CD4-positive, alpha-beta T cell (primary cell): ENCODE data around the gene NR2F1. TPM values are rescaled to one million over a fixed set of nuclear protein-coding genes. Genes with fewer than 3 reads are reported as not detected.

Experiments used
- ATAC-seq: fragments of 200-7000 bp; cut with Tn5 transposase; one replicate; pipeline ENCODE4 v1.10.0; 2022; ENCODE audit warnings: mild to moderate bottlenecking; ENCODE audit not compliant: poor library complexity
- CTCF ChIA-PET: fragments of 350-600 bp; sonication (Branson Sonifier 250); formaldehyde crosslinking; loops from one replicate; lab custom pipeline; 2021; ENCODE audit warnings: antibody characterized with exemption, inconsistent platforms; lab: Charles Lee
- POLR2A ChIA-PET: fragments of 350-600 bp; sonication (Branson Sonifier 250); formaldehyde crosslinking; loops from one replicate; lab custom pipeline; 2021; ENCODE audit warnings: antibody characterized with exemption, inconsistent platforms; lab: Charles Lee
- DNase-seq, 14 experiments: peaks; one replicate each; pipeline ENCODE4 v3.0.0-alpha.2; 2013 to 2020; ENCODE audit warnings: mixed read lengths in 2 of 14
- H3K27ac ChIP-seq, 2 donors: one replicate each; pipeline versions ENCODE4 v1.5.1 to v1.7.0; 2013; ENCODE audit warnings: low read length in 2 of 2, low read depth in 1 of 2, mild to moderate bottlenecking in 1 of 2
- H3K27me3 ChIP-seq, 2 experiments: 1 replicate in 1 of 2; 2 replicates in 1 of 2; pipeline versions ENCODE4 v1.6.1 to v1.7.0; 2013; ENCODE audit warnings: low read length in 2 of 2, control low read depth in 1 of 2, mild to moderate bottlenecking in 1 of 2, moderate library complexity in 1 of 2; ENCODE audit not compliant: insufficient read depth in 2 of 2, control insufficient read depth in 1 of 2
- H3K36me3 ChIP-seq: one replicate; pipeline ENCODE4 v1.6.1; 2013; ENCODE audit warnings: low read length, control low read depth; ENCODE audit not compliant: insufficient read depth
- H3K4me1 ChIP-seq: one replicate; pipeline ENCODE4 v1.6.1; 2013; ENCODE audit warnings: low read length, control low read depth; ENCODE audit not compliant: insufficient read depth
- H3K4me3 ChIP-seq: one replicate; pipeline ENCODE4 v1.5.1; 2013; ENCODE audit warnings: mild to moderate bottlenecking, low read length, moderate library complexity
- H3K9me3 ChIP-seq, 2 experiments: 1 replicate in 1 of 2; 2 replicates in 1 of 2; pipeline versions ENCODE4 v1.6.1 to v1.7.0; 2013; ENCODE audit warnings: low read length in 2 of 2, mild to moderate bottlenecking in 2 of 2, control low read depth in 1 of 2, moderate library complexity in 1 of 2; ENCODE audit not compliant: control insufficient read depth in 1 of 2, insufficient read depth in 1 of 2
- H3K27ac Mint-ChIP-seq: one replicate; pipeline ENCODE4 v1.8.0; 2020; ENCODE audit warnings: mixed read lengths
- H3K27me3 Mint-ChIP-seq: one replicate; pipeline ENCODE4 v1.8.0; 2021; ENCODE audit warnings: mixed read lengths
- H3K36me3 Mint-ChIP-seq: one replicate; pipeline ENCODE4 v1.8.0; 2021; ENCODE audit warnings: low read depth, mixed read lengths
- H3K4me1 Mint-ChIP-seq: one replicate; pipeline ENCODE4 v1.8.0; 2021; ENCODE audit warnings: low read depth, mixed read lengths
- H3K4me3 Mint-ChIP-seq: one replicate; pipeline ENCODE4 v1.8.0; 2020; ENCODE audit warnings: mild to moderate bottlenecking, mixed read lengths
- H3K9me3 Mint-ChIP-seq: one replicate; pipeline ENCODE4 v1.8.0; 2020; ENCODE audit warnings: mixed read lengths
- CTCF ChIP-seq: fragments of 200-600 bp; IDR thresholded peaks from one replicate; pipeline ENCODE4 v1.8.0; 2022; ENCODE audit warnings: antibody characterized with exemption, mild to moderate bottlenecking
- intact Hi-C, 2 experiments: fragments of 100-400 bp; cut with DNase I in 1 of 2; cut with micrococcal nuclease in 1 of 2; formaldehyde crosslinking; loops; one replicate each; pipeline versions ENCODE4 v1.15.1 to v1.9.0; 2023 to 2025; cut with DNase I, micrococcal nuclease
- total RNA-seq, 174 experiments: library from RNA in 2 of 174; stranded (reverse) in 2 of 174; gene quantifications; one replicate each; pipeline ENCODE4 v1.2.3 and lab custom pipeline; 2021 to 2026

The NR2F1 gene
- total RNA-seq, 2 experiments from 2014 or later, result not detected

DNA sequence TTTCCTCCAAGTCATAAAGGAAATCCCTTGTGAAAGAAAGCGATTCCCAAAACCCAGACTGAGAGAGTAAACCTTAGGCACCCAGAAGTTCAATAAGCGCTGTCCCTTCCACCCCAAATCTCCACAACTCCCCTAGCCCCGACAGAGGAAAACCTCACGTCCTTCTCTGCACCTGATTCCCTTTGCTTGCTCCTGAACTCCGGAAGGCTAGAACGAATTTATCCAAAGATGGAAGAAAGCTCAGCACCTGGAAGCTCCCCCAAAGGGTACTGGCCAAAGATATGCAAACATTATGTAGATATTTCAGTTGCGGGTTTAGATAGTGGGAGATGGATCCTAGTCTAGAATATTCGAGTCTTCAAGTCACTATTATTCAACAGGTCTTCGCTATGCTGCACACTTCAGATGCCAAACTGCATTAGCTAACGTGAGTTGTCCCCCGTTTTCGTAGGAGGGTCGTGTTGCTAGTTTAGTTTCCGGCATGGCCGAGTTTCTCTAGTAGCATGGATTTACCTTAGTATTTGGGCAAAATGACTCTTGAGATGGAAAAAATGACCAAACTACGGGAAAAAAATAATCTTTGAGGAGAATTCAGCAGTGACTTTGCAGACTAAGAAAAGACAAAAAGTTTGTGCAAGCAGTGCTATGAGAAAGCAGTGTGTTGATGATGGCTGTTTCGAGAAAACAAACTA is 27.7 kb downstream of the NR2F1 start:
- Mint-ChIP-seq H3K4me3 (no peak overlapping the region), H3K36me3 (no peaks in the 10 kb centered on the region), H3K27ac (no peak overlapping the region), H3K27me3 (peaks cover 99% of the 10 kb centered on the region), H3K9me3 (no peaks in the 10 kb centered on the region), H3K4me1 (peaks cover 20% of the 10 kb centered on the region)
- peaks cover 10% of the 10 kb centered on the region for H3K4me1 ChIP-seq
- ChIA-PET POLR2A (interaction anchor here (1.0 to 2.0 kb wide), 2 partner anchors 10 to 12 kb away, joined by 4 to 6 read pairs; no protein-coding TSS in a partner anchor), CTCF (interaction anchor here (1.2 kb wide), 1 partner anchor 24 kb away, joined by 3 read pairs; no protein-coding TSS in a partner anchor)
- H3K9me3 ChIP-seq, result peaks cover 5 to 12% of the 10 kb centered on the region in 2 experiments
- no peak overlapping the region for H3K27ac ChIP-seq
- ATAC-seq (no peak), DNase-seq (no peak)
- no peaks in the 10 kb centered on the region for H3K36me3 ChIP-seq
- H3K27me3 ChIP-seq, result peaks cover 57 to 86% of the 10 kb centered on the region in 2 experiments
- intact Hi-C loops, result loop anchor here in 1 of 2 experiments (10.0 kb wide), 1 partner anchor 504 kb away; a partner anchor contains a TSS
- H3K4me3 ChIP-seq, result no peak overlapping the region
- no peak for TF ChIP-seq CTCF

DNA sequence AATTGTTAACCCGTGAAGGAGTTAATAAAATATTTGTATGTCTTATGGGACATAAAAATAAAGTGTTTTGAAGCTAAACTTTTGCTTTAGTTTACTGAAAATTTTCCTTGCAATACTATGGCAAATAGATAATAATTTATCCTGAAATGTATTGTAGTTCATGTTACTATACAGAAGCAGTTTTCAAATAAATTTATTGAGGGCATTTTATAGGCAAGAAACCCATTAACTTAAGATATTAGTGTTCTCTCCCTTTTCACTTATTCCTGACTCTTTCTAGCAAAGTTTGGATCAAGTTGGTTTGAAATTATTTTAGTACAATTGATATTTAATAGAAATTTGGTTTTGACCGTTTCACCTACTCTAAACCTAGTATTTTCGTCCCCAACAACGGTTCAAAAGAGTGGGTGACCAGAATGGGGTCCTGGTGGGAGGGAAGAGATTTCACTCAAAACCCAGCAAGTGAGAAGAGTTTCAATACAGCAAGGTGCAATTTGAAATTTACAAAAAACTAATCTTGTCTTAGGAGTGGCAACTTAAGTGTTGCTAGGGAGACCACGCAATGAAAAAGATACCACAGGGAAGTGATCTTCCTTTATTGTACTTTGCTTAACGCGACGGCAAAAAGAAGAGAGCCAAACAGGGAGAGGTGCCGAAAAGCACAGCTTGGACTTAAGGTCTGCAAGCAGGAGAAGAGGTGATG is 28.4 kb downstream of the NR2F1 start:
- ChIA-PET POLR2A (interaction anchor here (0.6 to 2.0 kb wide), 3 partner anchors 9 to 1930 kb away, joined by 3 to 6 read pairs (median 4); no protein-coding TSS in a partner anchor), CTCF (interaction anchor here (1.2 kb wide), 1 partner anchor 25 kb away, joined by 3 read pairs; no protein-coding TSS in a partner anchor)
- H3K4me1 ChIP-seq, result peaks cover 10% of the 10 kb centered on the region
- H3K4me1 Mint-ChIP-seq, result peaks cover 20% of the 10 kb centered on the region
- no peaks in the 10 kb centered on the region for H3K9me3 Mint-ChIP-seq
- no peaks in the 10 kb centered on the region for H3K36me3 Mint-ChIP-seq
- no peak for TF ChIP-seq CTCF
- intact Hi-C loops, result loop anchor here in 1 of 2 experiments (10.0 kb wide), 1 partner anchor 503 kb away; a partner anchor contains a TSS
- H3K4me3 Mint-ChIP-seq, result no peak overlapping the region
- no peak for DNase-seq
- no peak overlapping the region for H3K4me3 ChIP-seq
- peaks cover 5 to 12% of the 10 kb centered on the region in 2 experiments for H3K9me3 ChIP-seq
- ATAC-seq, result no peak
- H3K27me3 ChIP-seq, result peaks cover 52 to 79% of the 10 kb centered on the region in 2 experiments
- H3K27ac ChIP-seq, result no peak overlapping the region
- H3K27ac Mint-ChIP-seq, result no peak overlapping the region
- peaks cover 99% of the 10 kb centered on the region for H3K27me3 Mint-ChIP-seq
- H3K36me3 ChIP-seq, result no peaks in the 10 kb centered on the region
